Activated naive CD8-positive, alpha-beta T cell treated with anti-CD3 and anti-CD28 coated beads, Interleukin-2, amount 50 U/mL, for 24 hours (primary cell): Measurements from ENCODE around the gene ARPC4.

Source experiments
- ATAC-seq: fragments of 150-1000 bp; cut with Tn5 transposase; one replicate; pipeline ENCODE4 v1.10.0; 2021
- DNase-seq: peaks from one replicate; pipeline ENCODE4 v3.0.0; 2021
- H3K27ac Mint-ChIP-seq: one replicate; pipeline ENCODE4 v1.8.0; 2021; ENCODE audit warnings: mild to moderate bottlenecking, mixed read lengths
- H3K27me3 Mint-ChIP-seq: one replicate; pipeline ENCODE4 v1.8.0; 2021; ENCODE audit warnings: mixed read lengths
- H3K36me3 Mint-ChIP-seq: one replicate; pipeline ENCODE4 v1.8.0; 2021; ENCODE audit warnings: low read depth, mixed read lengths
- H3K4me1 Mint-ChIP-seq: one replicate; pipeline ENCODE4 v1.8.0; 2021; ENCODE audit warnings: mixed read lengths
- H3K4me3 Mint-ChIP-seq: one replicate; pipeline ENCODE4 v1.8.0; 2021; ENCODE audit warnings: mild to moderate bottlenecking, moderate library complexity, mixed read lengths
- H3K9me3 Mint-ChIP-seq: one replicate; pipeline ENCODE4 v1.8.0; 2021; ENCODE audit warnings: mixed read lengths

The ARPC4 gene

GRCh38 chr3:9779721-9780457 is 13.0 kb upstream of the ARPC4 start:
- Mint-ChIP-seq H3K4me3 (peak overlapping the region; percentile 42), H3K27me3 (no peaks in the 10 kb centered on the region), H3K36me3 (peaks cover 37% of the 10 kb centered on the region), H3K4me1 (peaks cover 69% of the 10 kb centered on the region), H3K9me3 (no peaks in the 10 kb centered on the region), H3K27ac (peak overlapping the region; percentile 89)
- ATAC-seq: peak; percentile 64
- peak; percentile 65 for DNase-seq

- peak overlapping the region; percentile 42 for H3K4me3 Mint-ChIP-seq
- H3K9me3 Mint-ChIP-seq: no peaks in the 10 kb centered on the region
- H3K36me3 Mint-ChIP-seq: peaks cover 43% of the 10 kb centered on the region
- no peaks in the 10 kb centered on the region for H3K27me3 Mint-ChIP-seq
- peak overlapping the region; percentile 89 for H3K27ac Mint-ChIP-seq
- ATAC-seq: no peak
- no peak for DNase-seq
- peaks cover 66% of the 10 kb centered on the region for H3K4me1 Mint-ChIP-seq
Measured at GRCh38 chr3:9780458-9780812, 12.4 kb upstream of the ARPC4 start.

- Mint-ChIP-seq H3K9me3 (no peaks in the 10 kb centered on the region), H3K4me1 (peaks cover 67% of the 10 kb centered on the region), H3K27me3 (no peaks in the 10 kb centered on the region), H3K36me3 (peaks cover 47% of the 10 kb centered on the region), H3K27ac (peak overlapping the region; percentile 89), H3K4me3 (peak overlapping the region; percentile 42)
- no peak for DNase-seq
- no peak for ATAC-seq
Measured at GRCh38 chr3:9780910-9781309, 12.0 kb upstream of the ARPC4 start.

GRCh38 chr3:9781551-9781950 is 11.3 kb upstream of the ARPC4 start:
- Mint-ChIP-seq H3K4me1 (peaks cover 68% of the 10 kb centered on the region), H3K27me3 (no peaks in the 10 kb centered on the region), H3K27ac (no peak overlapping the region), H3K36me3 (peaks cover 52% of the 10 kb centered on the region), H3K4me3 (no peak overlapping the region), H3K9me3 (no peaks in the 10 kb centered on the region)
- DNase-seq (no peak), ATAC-seq (no peak)

GRCh38 chr3:9781978-9782603 is 10.8 kb upstream of the ARPC4 start:
- no peak overlapping the region for H3K4me3 Mint-ChIP-seq
- no peaks in the 10 kb centered on the region for H3K27me3 Mint-ChIP-seq
- no peaks in the 10 kb centered on the region for H3K9me3 Mint-ChIP-seq
- H3K4me1 Mint-ChIP-seq: peaks cover 68% of the 10 kb centered on the region
- ATAC-seq: no peak
- no peak for DNase-seq
- H3K36me3 Mint-ChIP-seq: peaks cover 55% of the 10 kb centered on the region
- peak overlapping the region; percentile 62 for H3K27ac Mint-ChIP-seq

- no peak for DNase-seq
- Mint-ChIP-seq H3K36me3 (peaks cover 62% of the 10 kb centered on the region), H3K4me1 (peaks cover 68% of the 10 kb centered on the region), H3K9me3 (no peaks in the 10 kb centered on the region), H3K4me3 (no peak overlapping the region), H3K27me3 (no peaks in the 10 kb centered on the region), H3K27ac (no peak overlapping the region)
- no peak for ATAC-seq
Measured at GRCh38 chr3:9782770-9783169, 10.1 kb upstream of the ARPC4 start.

GRCh38 chr3:9783954-9784353 is 8.9 kb upstream of the ARPC4 start:
- DNase-seq: no peak
- H3K9me3 Mint-ChIP-seq: no peaks in the 10 kb centered on the region
- peaks cover 64% of the 10 kb centered on the region for H3K36me3 Mint-ChIP-seq
- no peak overlapping the region for H3K4me3 Mint-ChIP-seq
- no peak for ATAC-seq
- H3K4me1 Mint-ChIP-seq: peaks cover 65% of the 10 kb centered on the region
- H3K27ac Mint-ChIP-seq: no peak overlapping the region
- H3K27me3 Mint-ChIP-seq: no peaks in the 10 kb centered on the region

GRCh38 chr3:9784965-9785364 is 7.9 kb upstream of the ARPC4 start:
- no peak for ATAC-seq
- no peaks in the 10 kb centered on the region for H3K9me3 Mint-ChIP-seq
- DNase-seq: no peak
- no peak overlapping the region for H3K4me3 Mint-ChIP-seq
- peaks cover 61% of the 10 kb centered on the region for H3K4me1 Mint-ChIP-seq
- H3K27me3 Mint-ChIP-seq: no peaks in the 10 kb centered on the region
- H3K36me3 Mint-ChIP-seq: peaks cover 69% of the 10 kb centered on the region
- no peak overlapping the region for H3K27ac Mint-ChIP-seq

GRCh38 chr3:9785602-9786001 is 7.3 kb upstream of the ARPC4 start:
- Mint-ChIP-seq H3K36me3 (peaks cover 69% of the 10 kb centered on the region), H3K9me3 (no peaks in the 10 kb centered on the region), H3K27ac (no peak overlapping the region), H3K4me1 (peaks cover 61% of the 10 kb centered on the region), H3K27me3 (no peaks in the 10 kb centered on the region), H3K4me3 (no peak overlapping the region)
- DNase-seq (no peak), ATAC-seq (no peak)

- Mint-ChIP-seq H3K4me3 (no peak overlapping the region), H3K4me1 (peaks cover 60% of the 10 kb centered on the region), H3K36me3 (peaks cover 65% of the 10 kb centered on the region), H3K9me3 (no peaks in the 10 kb centered on the region), H3K27ac (peak overlapping the region; percentile 35), H3K27me3 (no peaks in the 10 kb centered on the region)
- DNase-seq (no peak), ATAC-seq (no peak)
Measured at GRCh38 chr3:9786209-9786739, 6.6 kb upstream of the ARPC4 start.

GRCh38 chr3:9786825-9787669 is 5.8 kb upstream of the ARPC4 start:
- peak overlapping the region; percentile 90 for H3K27ac Mint-ChIP-seq
- H3K36me3 Mint-ChIP-seq: peaks cover 65% of the 10 kb centered on the region
- H3K27me3 Mint-ChIP-seq: no peaks in the 10 kb centered on the region
- no peak for ATAC-seq
- peak overlapping the region; percentile 52 for H3K4me3 Mint-ChIP-seq
- no peak for DNase-seq
- no peaks in the 10 kb centered on the region for H3K9me3 Mint-ChIP-seq
- H3K4me1 Mint-ChIP-seq: peaks cover 64% of the 10 kb centered on the region

- Mint-ChIP-seq H3K27ac (peak overlapping the region; percentile 90), H3K27me3 (no peaks in the 10 kb centered on the region), H3K9me3 (no peaks in the 10 kb centered on the region), H3K4me1 (peaks cover 59% of the 10 kb centered on the region), H3K4me3 (peak overlapping the region; percentile 52), H3K36me3 (peaks cover 60% of the 10 kb centered on the region)
- ATAC-seq (peak; percentile 65), DNase-seq (peak; percentile 23)
Measured at GRCh38 chr3:9787714-9788113, 5.2 kb upstream of the ARPC4 start.

- DNase-seq (no peak), ATAC-seq (no peak)
- H3K27ac Mint-ChIP-seq: no peak overlapping the region
- H3K9me3 Mint-ChIP-seq: no peaks in the 10 kb centered on the region
- peaks cover 77% of the 10 kb centered on the region for H3K4me1 Mint-ChIP-seq
- H3K36me3 Mint-ChIP-seq: peaks cover 59% of the 10 kb centered on the region
- H3K27me3 Mint-ChIP-seq: no peaks in the 10 kb centered on the region
- peak overlapping the region; percentile 99 for H3K4me3 Mint-ChIP-seq
Measured at GRCh38 chr3:9791127-9791526, 1.8 kb upstream of the ARPC4 start.

GRCh38 chr3:9791790-9792404 is 985 bp upstream of the ARPC4 start:
- Mint-ChIP-seq H3K27me3 (no peaks in the 10 kb centered on the region), H3K4me1 (peaks cover 74% of the 10 kb centered on the region), H3K36me3 (peaks cover 55% of the 10 kb centered on the region), H3K27ac (peak overlapping the region; percentile 100), H3K4me3 (peak overlapping the region; percentile 99), H3K9me3 (no peaks in the 10 kb centered on the region)
- ATAC-seq: no peak
- DNase-seq: no peak
